GM21515 (cell line): ENCODE measurements around the gene PDE6G.

Source experiments
- ATAC-seq: cut with Tn5 transposase; IDR thresholded peaks from one replicate; pipeline ENCODE4 v1.9.1; 2021; ENCODE audit not compliant: unreplicated experiment

The PDE6G gene

GRCh38 chr17:81656118-81656743 is at the start of gene PDE6G:
TSS of gene PDE6G (minus strand) at chr17:81656542. CDS start at chr17:81653305, 3,237 bp downstream.
- ATAC-seq: no peak

GRCh38 chr17:81705518-81706231 is 49.3 kb upstream of the PDE6G start:
- no peak for ATAC-seq

- peak; percentile 8 for ATAC-seq
Observed at GRCh38 chr17:81703747-81704654, 47.7 kb upstream of the PDE6G start.

- ATAC-seq: peak; percentile 69
Observed at GRCh38 chr17:81702934-81703746, 46.8 kb upstream of the PDE6G start, which contains the start of gene MRPL12. TSS of gene MRPL12 (plus strand) at chr17:81703367. CDS start at chr17:81703502, 135 bp downstream.

- ATAC-seq: no peak
Observed at GRCh38 chr17:81701288-81702071, 45.1 kb upstream of the PDE6G start.

GRCh38 chr17:81700353-81701287 is 44.3 kb upstream of the PDE6G start:
- ATAC-seq: no peak

GRCh38 chr17:81697261-81698044 is 41.1 kb upstream of the PDE6G start:
- no peak for ATAC-seq

- no peak for ATAC-seq
Observed at GRCh38 chr17:81696218-81696941, 40.0 kb upstream of the PDE6G start.

- no peak for ATAC-seq
Observed at GRCh38 chr17:81695801-81696200, 39.5 kb upstream of the PDE6G start.

GRCh38 chr17:81695211-81695610 is 38.9 kb upstream of the PDE6G start:
- ATAC-seq: no peak

- no peak for ATAC-seq
Observed at GRCh38 chr17:81694810-81695209, 38.5 kb upstream of the PDE6G start.

- no peak for ATAC-seq
Observed at GRCh38 chr17:81693509-81694210, 37.3 kb upstream of the PDE6G start.

GRCh38 chr17:81691608-81692007 is 35.3 kb upstream of the PDE6G start:
- ATAC-seq: no peak

- ATAC-seq: no peak
Observed at GRCh38 chr17:81691196-81691595, 34.9 kb upstream of the PDE6G start.

- ATAC-seq: no peak
Observed at GRCh38 chr17:81690549-81690948, 34.2 kb upstream of the PDE6G start.

GRCh38 chr17:81690066-81690465 is 33.7 kb upstream of the PDE6G start:
- no peak for ATAC-seq

GRCh38 chr17:81688616-81689015 is 32.3 kb upstream of the PDE6G start:
- ATAC-seq: no peak
